ENCODE results near the gene HHATL. TPM values are rescaled to one million over a fixed set of nuclear protein-coding genes. Genes with fewer than 3 reads are reported as not detected.

HHATL gene
- total RNA-seq, 6 experiments from 2014 or later, result not detected

DNA sequence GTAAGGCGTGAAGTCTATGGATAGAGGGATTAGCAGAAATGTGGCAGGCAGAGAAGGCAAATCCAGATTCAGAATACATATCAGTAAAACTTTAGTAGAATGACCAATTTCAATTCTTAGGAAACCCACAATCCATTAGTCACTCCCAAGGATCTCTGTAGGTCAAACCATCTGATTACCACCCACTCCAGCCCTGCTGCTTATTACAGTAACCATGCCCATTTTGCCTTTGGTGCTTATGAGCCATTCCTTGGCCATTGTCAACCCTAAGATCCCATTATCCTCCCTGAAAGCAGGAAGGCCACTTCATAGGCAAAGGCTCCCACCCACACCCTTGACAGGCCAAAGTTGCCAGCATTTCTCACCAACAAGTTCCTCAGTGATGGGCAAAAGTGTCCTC, 22.3 kb downstream of the HHATL start:
- no peaks in the 10 kb centered on the region for H3K36me3 Mint-ChIP-seq (ENCODE audit: low read depth)
- H3K4me3 Mint-ChIP-seq, result no peak overlapping the region
- peak; percentile 36 for DNase-seq
- H3K4me1 Mint-ChIP-seq (ENCODE audit: low read depth), result peaks cover 37% of the 10 kb centered on the region
- TF ChIP-seq CTCF (IDR thresholded peaks at IDR 0.05), result no peak
- peaks cover 14% of the 10 kb centered on the region for H3K27me3 Mint-ChIP-seq (ENCODE audit: insufficient read depth)
- no peak overlapping the region for H3K27ac Mint-ChIP-seq
- peaks cover 22% of the 10 kb centered on the region for H3K9me3 Mint-ChIP-seq

GRCh38 chr3:42678447-42678846, 24.2 kb downstream of the HHATL start:
- Mint-ChIP-seq H3K27me3 (ENCODE audit: insufficient read depth) (peaks cover 14% of the 10 kb centered on the region), H3K27ac (no peak overlapping the region), H3K4me3 (no peak overlapping the region), H3K9me3 (peaks cover 22% of the 10 kb centered on the region), H3K4me1 (ENCODE audit: low read depth) (peaks cover 23% of the 10 kb centered on the region), H3K36me3 (ENCODE audit: low read depth) (no peaks in the 10 kb centered on the region)
- no peak for DNase-seq
- TF ChIP-seq CTCF (IDR thresholded peaks at IDR 0.05), result no peak

DNA sequence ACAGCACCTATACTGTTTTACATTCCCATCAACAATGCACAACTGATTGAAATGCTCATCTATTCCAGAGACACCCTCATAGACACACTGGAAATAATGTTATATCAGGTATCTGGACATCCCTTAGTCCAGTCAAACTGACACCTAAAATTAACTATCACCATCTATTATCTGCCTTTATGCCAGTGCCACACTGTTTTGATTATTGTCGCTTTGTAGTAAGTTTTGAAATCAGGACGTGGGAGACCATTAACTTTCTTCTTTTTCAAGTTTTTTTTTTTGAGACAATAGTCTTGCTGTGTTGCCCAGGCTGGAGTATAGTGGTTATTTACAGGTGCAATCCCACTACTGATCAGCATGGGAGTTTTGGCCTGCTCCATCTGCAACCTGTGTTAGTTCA, 26.7 kb downstream of the HHATL start:
- Mint-ChIP-seq H3K27me3 (ENCODE audit: insufficient read depth) (peaks cover 16% of the 10 kb centered on the region), H3K27ac (no peak overlapping the region), H3K4me3 (no peak overlapping the region), H3K36me3 (ENCODE audit: low read depth) (no peaks in the 10 kb centered on the region), H3K4me1 (ENCODE audit: low read depth) (peaks cover 12% of the 10 kb centered on the region), H3K9me3 (peaks cover 22% of the 10 kb centered on the region)
- TF ChIP-seq CTCF (IDR thresholded peaks at IDR 0.05), result no peak
- no peak for DNase-seq

- no peak for DNase-seq
- no peak overlapping the region for H3K27ac Mint-ChIP-seq
- H3K27me3 Mint-ChIP-seq (ENCODE audit: insufficient read depth), result peaks cover 17% of the 10 kb centered on the region
- TF ChIP-seq CTCF (IDR thresholded peaks at IDR 0.05), result no peak
- H3K4me3 Mint-ChIP-seq, result no peak overlapping the region
- H3K9me3 Mint-ChIP-seq, result peaks cover 22% of the 10 kb centered on the region
- no peaks in the 10 kb centered on the region for H3K4me1 Mint-ChIP-seq (ENCODE audit: low read depth)
- H3K36me3 Mint-ChIP-seq (ENCODE audit: low read depth), result no peaks in the 10 kb centered on the region
Measured at GRCh38 chr3:42674146-42674545, 28.5 kb downstream of the HHATL start.

DNA sequence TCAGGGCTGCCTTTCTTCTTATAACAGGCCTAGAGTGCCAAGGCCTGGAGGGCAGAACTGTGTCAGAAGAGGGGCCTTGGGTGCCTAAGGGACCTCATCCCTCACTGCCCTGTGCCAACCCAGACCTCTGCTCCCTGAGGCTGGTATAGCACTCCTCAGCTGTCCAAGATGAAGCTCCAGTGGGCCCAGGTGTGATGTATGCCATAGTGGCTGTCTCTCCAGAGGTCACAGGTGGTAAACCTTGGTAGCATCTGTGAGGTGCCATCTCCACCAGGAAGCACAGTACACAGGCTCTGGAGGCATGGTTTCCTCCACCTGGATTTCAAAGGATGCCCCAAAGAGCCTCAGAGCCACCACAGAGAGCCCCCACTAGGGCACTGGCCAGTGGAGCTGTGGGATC, 29.5 kb downstream of the HHATL start:
- Mint-ChIP-seq H3K4me1 (ENCODE audit: low read depth) (no peaks in the 10 kb centered on the region), H3K27ac (no peak overlapping the region), H3K4me3 (no peak overlapping the region), H3K9me3 (peaks cover 22% of the 10 kb centered on the region), H3K27me3 (ENCODE audit: insufficient read depth) (peaks cover 20% of the 10 kb centered on the region), H3K36me3 (ENCODE audit: low read depth) (no peaks in the 10 kb centered on the region)
- DNase-seq, result no peak
- no peak for TF ChIP-seq CTCF (IDR thresholded peaks at IDR 0.05)

DNA sequence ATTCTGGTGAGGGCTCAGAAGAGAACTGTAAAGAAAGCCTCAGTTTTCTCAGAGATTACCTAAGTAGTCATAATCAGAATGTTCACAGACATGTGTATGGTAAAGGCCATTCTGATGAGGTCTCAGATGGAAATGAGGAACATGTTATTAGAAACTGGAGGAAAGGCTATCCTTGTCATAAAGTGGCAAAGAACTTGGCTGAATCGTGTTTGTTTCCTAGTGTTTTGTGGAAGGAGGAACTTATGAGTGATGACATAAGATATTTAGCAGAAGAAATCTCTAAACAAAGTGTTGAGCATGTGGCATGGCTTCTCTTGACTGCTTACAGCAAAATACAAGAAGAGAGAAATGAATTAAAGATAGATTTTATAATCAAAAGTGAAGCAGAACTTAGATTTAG, 30.1 kb downstream of the HHATL start:
- Mint-ChIP-seq H3K9me3 (peaks cover 18% of the 10 kb centered on the region), H3K4me1 (ENCODE audit: low read depth) (peaks cover 3% of the 10 kb centered on the region; the same call in 1 of the 2 replicates), H3K27ac (no peak overlapping the region), H3K4me3 (no peak overlapping the region), H3K36me3 (ENCODE audit: low read depth) (no peaks in the 10 kb centered on the region), H3K27me3 (ENCODE audit: insufficient read depth) (peaks cover 20% of the 10 kb centered on the region)
- DNase-seq, result no peak
- no peak for TF ChIP-seq CTCF (IDR thresholded peaks at IDR 0.05)
